B cell (primary cell): ENCODE data around the gene USP20. TPM values are rescaled to one million over a fixed set of nuclear protein-coding genes. Genes with fewer than 3 reads are reported as not detected.
A peak's percentile ranks its signal among the peaks of the same experiment; 100 is the strongest.

Experiments
- ATAC-seq: fragments of 200-7000 bp; cut with Tn5 transposase; one replicate; pipeline ENCODE4 v1.10.0; 2021; ENCODE audit warnings: low read depth, mild to moderate bottlenecking, moderate number of reproducible peaks, moderate library complexity
- CTCF ChIA-PET: fragments of 350-600 bp; sonication (Branson Sonifier 250); formaldehyde crosslinking; loops from one replicate; lab custom pipeline; 2021; ENCODE audit warnings: antibody characterized with exemption, inconsistent platforms; lab: Charles Lee
- POLR2A ChIA-PET: fragments of 350-600 bp; sonication (Branson Sonifier 250); formaldehyde crosslinking; loops from one replicate; lab custom pipeline; 2021; ENCODE audit warnings: antibody characterized with exemption; lab: Charles Lee
- DNase-seq: peaks from one replicate; pipeline ENCODE4 v3.0.0; 2013
- H2AFZ ChIP-seq: 2 replicates; pipeline ENCODE4 v1.6.1; 2012; ENCODE audit warnings: mild to moderate bottlenecking, low read depth, low read length; ENCODE audit not compliant: insufficient read depth, poor library complexity, severe bottlenecking
- H3K27ac ChIP-seq, 2 donors: 1 replicate in 1 of 2; 2 replicates in 1 of 2; pipeline ENCODE4 v1.5.1; 2012 to 2013; ENCODE audit warnings: low read length in 2 of 2, mild to moderate bottlenecking in 2 of 2, moderate library complexity in 1 of 2
- H3K27me3 ChIP-seq, 4 experiments: fragments of 200-600 bp in 1 of 4; sonication (generic) in 1 of 4; replicated peaks in 1 of 4; 1 replicate in 2 of 4; 2 replicates in 2 of 4; pipeline versions ENCODE4 v1.6.1 to v1.7.0; 2013 to 2016; ENCODE audit warnings: low read length in 3 of 4, mild to moderate bottlenecking in 2 of 4, mixed read lengths in 1 of 4, moderate library complexity in 1 of 4; ENCODE audit not compliant: insufficient read depth in 4 of 4, control insufficient read depth in 3 of 4; ENCODE audit errors: control extremely low read depth in 1 of 4
- H3K36me3 ChIP-seq, 2 experiments: replicated peaks in 1 of 2; 1 replicate in 1 of 2; 2 replicates in 1 of 2; pipeline versions ENCODE4 v1.6.1 to v1.7.1; 2013; ENCODE audit warnings: low read length in 1 of 2; ENCODE audit not compliant: insufficient read depth in 2 of 2, control insufficient read depth in 1 of 2; ENCODE audit errors: control extremely low read depth in 1 of 2, extremely low read depth in 1 of 2
- H3K4me1 ChIP-seq, 2 donors: fragments of 200-600 bp in 1 of 2; sonication (generic) in 1 of 2; 1 replicate in 1 of 2; 2 replicates in 1 of 2; pipeline versions ENCODE4 v1.5.1 to v1.6.1; 2013 to 2017; ENCODE audit warnings: low read length in 2 of 2; ENCODE audit not compliant: control insufficient read depth in 2 of 2, insufficient read depth in 2 of 2
- H3K4me2 ChIP-seq: replicated peaks from 2 replicates; pipeline ENCODE3; 2012; ENCODE audit warnings: mild to moderate bottlenecking, low read depth, low read length; ENCODE audit not compliant: poor library complexity, severe bottlenecking
- H3K4me3 ChIP-seq, 5 experiments: fragments of 200-600 bp in 1 of 5; sonication (generic) in 1 of 5; 1 replicate in 3 of 5; 2 replicates in 2 of 5; pipeline versions ENCODE4 v1.5.1 to v1.7.0; 2011 to 2016; ENCODE audit warnings: low read length in 4 of 5, mild to moderate bottlenecking in 4 of 5, low read depth in 2 of 5, control low read depth in 1 of 5, moderate library complexity in 1 of 5; ENCODE audit not compliant: insufficient read depth in 1 of 5; ENCODE audit errors: control extremely low read depth in 1 of 5, extremely low read depth in 1 of 5
- H3K79me2 ChIP-seq: fragments of 200-600 bp; sonication (generic); one replicate; pipeline ENCODE4 v1.6.0; 2016; ENCODE audit warnings: low read length; ENCODE audit not compliant: control insufficient read depth, insufficient read depth
- H3K9ac ChIP-seq: fragments of 200-600 bp; sonication (generic); 2 replicates; pipeline ENCODE4 v1.6.1; 2017; ENCODE audit warnings: mild to moderate bottlenecking, low read length, moderate library complexity
- H3K9me3 ChIP-seq, 3 donors: one replicate each; pipeline versions ENCODE4 v1.6.1 to v1.7.1; 2013; ENCODE audit warnings: low read length in 2 of 3; ENCODE audit not compliant: control insufficient read depth in 2 of 3, insufficient read depth in 1 of 3; ENCODE audit errors: control extremely low read depth in 1 of 3
- H4K20me1 ChIP-seq: 2 replicates; pipeline ENCODE4 v1.6.0; 2012; ENCODE audit warnings: mild to moderate bottlenecking, low read length; ENCODE audit not compliant: insufficient read depth, control insufficient read depth, poor library complexity, severe bottlenecking
- H3K27ac Mint-ChIP-seq: one replicate; pipeline ENCODE4 v1.8.0; 2021; ENCODE audit warnings: mixed read lengths
- H3K27me3 Mint-ChIP-seq: one replicate; pipeline ENCODE4 v1.8.0; 2021; ENCODE audit warnings: mixed read lengths
- H3K4me1 Mint-ChIP-seq: one replicate; pipeline ENCODE4 v1.8.0; 2021; ENCODE audit warnings: mixed read lengths
- H3K4me3 Mint-ChIP-seq: one replicate; pipeline ENCODE4 v1.8.0; 2021; ENCODE audit warnings: mixed read lengths
- H3K9me3 Mint-ChIP-seq: one replicate; pipeline ENCODE4 v1.8.0; 2022; ENCODE audit warnings: mixed read lengths; ENCODE audit not compliant: insufficient read depth
- EZH2 ChIP-seq: IDR thresholded peaks from 2 replicates; pipeline ENCODE4 v1.6.1; 2012; ENCODE audit warnings: borderline replicate concordance, low read depth, mild to moderate bottlenecking, moderate library complexity, low read length; ENCODE audit not compliant: insufficient read depth, poor library complexity, severe bottlenecking
- WGBS: methylation state at CpG from one replicate; pipeline ENCODE4 v1.1.5; 2013; ENCODE audit warnings: missing lambda C conversion rate; ENCODE audit not compliant: insufficient coverage; 5-methylcytosine and 5-hydroxymethylcytosine counted together
- intact Hi-C: fragments of 100-400 bp; cut with micrococcal nuclease; formaldehyde crosslinking; loops from one replicate; pipeline ENCODE4 v1.10.0; 2022
- polyA plus RNA-seq: library from polyadenylated mRNA; depleted of rRNA; stranded (reverse); fragments of >200 nt; gene quantifications from 2 replicates; pipeline ENCODE4 v1.2.3, GENCODE V29; 2012
- total RNA-seq, 2 donors: library from RNA; stranded (reverse); fragments of 120-200 nt in 1 of 2; gene quantifications; 1 replicate in 1 of 2; 2 replicates in 1 of 2; pipeline versions ENCODE4 v1.2.3 to v1.2.4, GENCODE V29; 2013 to 2022
- TF ChIP-seq, protein P1 (sequence below): fragments of 200-600 bp; IDR thresholded peaks from one replicate; pipeline ENCODE4 v1.8.0; 2022; ENCODE audit warnings: antibody characterized with exemption, mild to moderate bottlenecking

USP20 gene
- total and polyA plus RNA-seq, 2 donors (not counting 1 experiment from before 2014, with no cell fraction given) = 49.5 to 72.6 TPM

DNA sequence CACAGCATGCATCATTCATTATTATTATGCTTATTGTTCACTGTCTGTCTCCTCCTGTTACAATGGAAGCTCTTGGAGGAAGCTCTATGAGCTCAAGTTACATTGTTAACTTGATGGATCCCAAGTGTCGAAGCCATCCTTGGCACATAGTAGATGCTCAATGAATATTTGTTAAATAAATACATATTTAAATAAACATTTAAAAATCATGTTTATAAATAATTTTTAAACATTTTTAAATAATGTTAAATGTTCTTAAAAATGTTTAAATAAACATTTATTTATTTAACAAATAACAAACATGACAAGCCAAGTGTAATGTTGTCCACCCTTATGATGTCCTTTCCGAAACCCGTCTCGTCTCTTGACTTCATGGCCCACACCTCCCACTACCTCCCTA is 69.5 kb downstream of the USP20 start:
- Histone ChIP-seq H3K4me2 (no peak overlapping the region), H3K27me3 (no peaks in the 10 kb centered on the region), H3K36me3 (peaks cover 1 to 68% of the 10 kb centered on the region in 2 experiments), H3K9me3 (no peaks in the 10 kb centered on the region), H3K9ac (no peak overlapping the region), H3K4me1 (peaks cover 15 to 27% of the 10 kb centered on the region in 2 donors), H4K20me1 (no peaks in the 10 kb centered on the region), H3K79me2 (peaks cover 18% of the 10 kb centered on the region), H3K4me3 (no peak overlapping the region), H3K27ac (no peak overlapping the region), H2AFZ (no peak overlapping the region)
- H3K27ac Mint-ChIP-seq = peak overlapping the region; percentile 21
- TF ChIP-seq EZH2 = no peak
- TF ChIP-seq, protein P1, sequence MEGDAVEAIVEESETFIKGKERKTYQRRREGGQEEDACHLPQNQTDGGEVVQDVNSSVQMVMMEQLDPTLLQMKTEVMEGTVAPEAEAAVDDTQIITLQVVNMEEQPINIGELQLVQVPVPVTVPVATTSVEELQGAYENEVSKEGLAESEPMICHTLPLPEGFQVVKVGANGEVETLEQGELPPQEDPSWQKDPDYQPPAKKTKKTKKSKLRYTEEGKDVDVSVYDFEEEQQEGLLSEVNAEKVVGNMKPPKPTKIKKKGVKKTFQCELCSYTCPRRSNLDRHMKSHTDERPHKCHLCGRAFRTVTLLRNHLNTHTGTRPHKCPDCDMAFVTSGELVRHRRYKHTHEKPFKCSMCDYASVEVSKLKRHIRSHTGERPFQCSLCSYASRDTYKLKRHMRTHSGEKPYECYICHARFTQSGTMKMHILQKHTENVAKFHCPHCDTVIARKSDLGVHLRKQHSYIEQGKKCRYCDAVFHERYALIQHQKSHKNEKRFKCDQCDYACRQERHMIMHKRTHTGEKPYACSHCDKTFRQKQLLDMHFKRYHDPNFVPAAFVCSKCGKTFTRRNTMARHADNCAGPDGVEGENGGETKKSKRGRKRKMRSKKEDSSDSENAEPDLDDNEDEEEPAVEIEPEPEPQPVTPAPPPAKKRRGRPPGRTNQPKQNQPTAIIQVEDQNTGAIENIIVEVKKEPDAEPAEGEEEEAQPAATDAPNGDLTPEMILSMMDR = no peak
- no peak overlapping the region for H3K4me3 Mint-ChIP-seq
- peaks cover 28% of the 10 kb centered on the region for H3K4me1 Mint-ChIP-seq
- POLR2A ChIA-PET = interaction anchor here (0.6 kb wide), 2 partner anchors 10 to 19 kb away, joined by 3 to 5 read pairs; no protein-coding TSS in a partner anchor
- DNase-seq (no peak), ATAC-seq (no peak)
- WGBS = 96% methylated on average over 3 of the region's 4 CpGs
- intact Hi-C loops = no loop called here
- H3K9me3 Mint-ChIP-seq = no peaks in the 10 kb centered on the region
- CTCF ChIA-PET = interaction anchor here (0.7 to 4.3 kb wide), 5 partner anchors 9 to 331 kb away, joined by 3 to 18 read pairs (median 4); no protein-coding TSS in a partner anchor
- H3K27me3 Mint-ChIP-seq = no peaks in the 10 kb centered on the region

DNA sequence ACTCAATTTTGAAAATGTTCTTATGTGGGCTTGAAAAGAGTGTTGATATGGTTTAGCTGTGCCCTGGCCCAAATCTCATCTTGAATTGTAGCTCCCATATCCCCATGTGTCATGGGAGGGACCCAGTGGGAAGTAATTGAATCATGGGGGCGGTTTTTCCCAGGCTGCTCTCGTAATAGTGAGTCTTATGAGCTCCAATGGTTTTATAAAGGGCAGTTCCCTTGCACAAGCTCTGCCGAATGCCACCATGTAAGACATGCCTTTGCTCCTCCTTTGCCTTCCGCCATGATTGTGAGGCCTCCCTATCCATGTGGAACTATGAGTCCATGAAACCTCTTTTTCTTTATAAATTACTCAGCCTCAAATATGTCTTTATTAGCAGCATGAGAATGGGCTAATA is 71.0 kb downstream of the USP20 start:
- Histone ChIP-seq H3K27me3 (no peaks in the 10 kb centered on the region), H3K9ac (no peak overlapping the region), H3K4me2 (no peak overlapping the region), H3K27ac (no peak overlapping the region), H3K4me3 (no peak overlapping the region), H3K36me3 (peaks cover 0 to 67% of the 10 kb centered on the region in 2 experiments), H2AFZ (no peak overlapping the region), H3K9me3 (no peaks in the 10 kb centered on the region), H3K4me1 (peaks cover 4 to 11% of the 10 kb centered on the region in 2 donors), H4K20me1 (no peaks in the 10 kb centered on the region), H3K79me2 (peaks cover 19% of the 10 kb centered on the region)
- ATAC-seq = no peak
- no peak overlapping the region for H3K4me3 Mint-ChIP-seq
- no peaks in the 10 kb centered on the region for H3K27me3 Mint-ChIP-seq
- H3K9me3 Mint-ChIP-seq = no peaks in the 10 kb centered on the region
- TF ChIP-seq EZH2 = no peak
- TF ChIP-seq, protein P1 = no peak
- 100% methylated on average over 1 of the region's 4 CpGs for WGBS
- H3K27ac Mint-ChIP-seq = no peak overlapping the region
- intact Hi-C loops = no loop called here
- ChIA-PET CTCF (interaction anchor here (0.7 to 4.3 kb wide), 4 partner anchors 10 to 46 kb away, joined by 3 to 18 read pairs (median 4); no protein-coding TSS in a partner anchor), POLR2A (interaction anchor here (0.5 to 0.6 kb wide), 2 partner anchors 20 to 89 kb away, joined by 3 to 6 read pairs; no protein-coding TSS in a partner anchor)
- DNase-seq = no peak
- H3K4me1 Mint-ChIP-seq = peaks cover 14% of the 10 kb centered on the region
